HG03064 (cell line): ENCODE results near the gene RFPL4AL1.
"Not testable (repeated sequence)": the region's sequence is repeated elsewhere in the genome, so short reads cannot be mapped to it uniquely, and the experiment has no call there.

ENCODE experiments used
- ATAC-seq: cut with Tn5 transposase; IDR thresholded peaks from one replicate; pipeline ENCODE4 v1.9.1; 2021; ENCODE audit warnings: low read depth; ENCODE audit not compliant: unreplicated experiment

Gene RFPL4AL1

DNA sequence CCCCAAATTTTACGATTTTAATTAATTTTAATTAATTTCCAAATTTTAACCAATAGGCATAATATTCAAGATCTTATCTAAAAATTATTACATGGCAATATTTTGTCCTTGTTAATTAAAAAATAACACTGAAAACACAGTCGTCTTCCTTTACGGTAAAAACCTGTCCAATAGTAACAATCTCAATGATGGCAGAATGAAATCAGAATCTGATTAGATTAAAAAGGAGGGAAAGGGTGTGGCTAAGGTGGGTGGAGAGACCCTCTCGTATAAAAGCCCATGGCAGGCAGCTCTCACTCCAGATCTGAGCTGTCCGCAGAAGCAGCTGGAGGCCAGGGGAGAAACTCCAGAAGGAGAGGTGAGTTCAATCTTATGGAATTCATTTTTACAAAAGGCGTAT lies at the start of gene RFPL4AL1:
Gene RFPL4AL1, plus strand, starts transcription at position 301 of the 400 bp plus-strand sequence. CDS start 2,687 bp downstream, outside the sequence.
- not testable (repeated sequence) for ATAC-seq

DNA sequence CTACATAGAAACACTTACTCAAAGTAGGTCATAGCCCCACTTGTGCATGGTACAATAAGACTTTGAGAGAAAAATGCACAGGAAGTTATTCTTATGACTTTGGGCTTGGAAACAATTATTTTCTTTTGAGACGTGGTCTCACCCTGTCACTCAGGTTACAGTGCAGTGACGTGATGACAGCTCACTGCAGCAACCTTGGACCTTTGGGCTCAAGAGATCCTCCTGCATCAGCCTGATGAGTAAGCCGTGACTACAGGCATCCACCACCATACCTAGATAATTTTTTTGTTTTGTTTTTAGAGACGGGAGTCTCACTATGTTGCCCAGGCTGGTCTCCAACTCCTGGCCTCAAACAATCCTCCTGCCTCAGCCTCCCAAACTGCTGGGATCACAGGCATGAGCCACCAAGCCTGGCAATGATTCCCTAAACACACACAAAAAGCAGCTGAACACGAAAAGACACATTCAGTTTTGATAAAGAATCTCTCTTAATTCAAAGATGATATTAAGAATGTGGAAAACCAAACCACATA lies 48.6 kb upstream of the RFPL4AL1 start:
- no peak for ATAC-seq

DNA sequence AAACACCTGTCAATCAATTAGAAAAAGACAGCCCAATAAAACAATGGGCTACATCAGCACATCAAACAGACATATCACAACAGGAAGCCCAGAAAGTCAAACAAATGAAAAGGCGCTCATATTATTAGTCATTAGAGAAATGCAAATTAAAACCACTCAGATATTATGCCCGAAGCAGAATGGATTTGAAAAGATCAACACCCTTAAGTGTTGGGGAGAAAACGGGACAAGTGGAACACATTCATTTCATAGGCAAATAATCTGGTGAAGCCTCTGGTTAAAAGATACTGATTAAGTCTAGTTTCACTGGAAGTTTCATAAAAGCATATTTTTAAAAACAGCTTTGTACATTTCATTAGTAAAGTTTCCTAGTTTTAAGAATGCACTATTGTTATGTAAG lies 48.1 kb upstream of the RFPL4AL1 start:
- no peak for ATAC-seq

DNA sequence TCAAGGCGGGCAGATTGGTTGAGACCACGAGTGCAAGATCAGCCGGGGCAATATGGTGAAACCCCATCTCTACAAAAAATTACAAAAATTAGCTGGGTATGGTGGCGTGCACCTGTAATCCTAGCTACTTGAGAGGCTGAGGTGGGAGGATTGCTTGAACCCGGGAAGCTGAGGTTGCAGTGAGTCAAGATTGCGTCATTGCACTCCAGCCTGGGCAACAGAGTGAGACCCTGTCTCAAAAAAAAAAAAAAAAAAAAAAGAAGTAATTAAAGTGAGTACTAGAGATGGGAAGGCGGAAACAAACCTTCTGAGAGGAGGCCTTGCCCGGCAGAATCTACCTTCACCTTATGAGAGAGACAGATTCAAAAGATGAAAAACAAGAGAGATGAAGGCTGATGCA lies 45.4 kb upstream of the RFPL4AL1 start:
- ATAC-seq: no peak

DNA sequence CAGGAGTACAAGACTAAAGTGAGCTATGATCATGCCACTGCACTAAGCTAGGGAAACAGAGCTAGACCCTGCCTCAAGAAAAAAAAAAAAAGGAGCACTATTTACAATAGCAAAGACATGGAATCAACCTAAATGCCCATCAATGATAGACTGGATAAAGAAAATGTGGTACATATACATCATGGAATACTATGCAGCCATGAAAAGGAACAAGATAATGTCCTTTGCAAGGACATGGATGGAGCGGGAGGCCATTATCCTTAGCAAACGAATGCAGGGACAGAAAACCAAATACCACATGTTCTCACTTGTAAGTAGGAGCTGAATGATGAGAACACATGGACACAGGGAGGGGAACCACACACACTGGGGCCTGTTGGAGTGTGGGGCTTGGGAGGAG lies 38.5 kb upstream of the RFPL4AL1 start:
- ATAC-seq: not testable (repeated sequence)

DNA sequence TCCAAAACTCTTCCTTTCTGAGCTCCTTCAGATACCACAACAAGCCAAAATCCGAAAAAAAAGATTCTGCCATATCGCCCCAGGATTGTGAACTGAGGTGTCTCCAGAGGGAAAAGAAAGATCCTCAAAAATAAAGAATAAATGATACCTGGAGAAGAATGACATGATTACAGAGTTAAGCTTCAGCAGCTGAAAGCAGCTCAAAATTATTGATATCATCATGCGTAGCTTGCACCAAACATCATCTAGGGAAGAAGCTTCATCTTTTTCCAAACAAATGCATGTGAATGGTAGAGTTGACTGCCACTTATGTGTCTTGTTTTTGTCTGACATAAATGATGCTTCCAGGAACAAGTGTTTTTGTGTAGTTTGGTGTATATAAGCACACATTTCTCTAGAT lies 30.6 kb upstream of the RFPL4AL1 start, which contains the start of gene NLRP9:
Gene NLRP9, minus strand, starts transcription at position 101 of the 400 bp plus-strand sequence. Its CDS starts 28 bp downstream, at position 73.
- ATAC-seq: no peak

DNA sequence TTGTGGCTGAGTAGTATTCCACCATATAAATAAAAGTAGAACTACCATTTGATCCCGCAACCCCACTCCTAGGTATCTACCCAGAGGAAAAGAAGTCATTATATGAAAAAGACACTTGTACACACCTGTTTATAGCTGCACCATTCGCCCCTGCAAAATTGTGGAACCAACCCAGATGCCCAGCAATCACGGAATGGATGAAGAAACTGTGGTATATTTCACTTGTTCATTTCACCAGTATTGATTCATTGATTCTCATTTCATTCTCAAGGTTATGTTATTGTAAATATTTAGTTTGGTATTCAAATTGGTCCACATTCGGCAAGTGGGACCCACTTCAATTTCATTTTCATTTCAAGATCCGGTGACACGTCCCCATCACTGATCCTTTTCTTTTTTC lies 18.2 kb upstream of the RFPL4AL1 start:
- no peak for ATAC-seq

DNA sequence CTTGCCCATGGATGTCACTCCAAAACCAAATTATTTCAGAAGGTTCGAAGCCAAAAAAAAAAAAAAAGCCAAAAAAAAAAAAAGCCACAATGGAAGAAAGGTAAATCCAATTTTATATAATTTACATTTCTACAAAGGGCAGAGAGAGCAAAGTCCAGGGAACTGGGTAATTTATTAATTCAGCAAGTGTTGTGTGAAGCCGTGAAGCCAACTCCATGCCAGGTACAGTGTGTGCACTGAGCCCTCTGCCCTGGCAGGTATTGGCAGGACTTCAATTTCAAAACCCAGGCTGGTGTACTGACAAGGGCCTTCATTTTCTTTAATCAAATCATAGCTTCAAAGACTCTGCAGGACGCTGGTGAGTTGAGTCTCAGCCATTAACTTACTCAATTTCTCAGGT lies 15.5 kb upstream of the RFPL4AL1 start:
- ATAC-seq: no peak

DNA sequence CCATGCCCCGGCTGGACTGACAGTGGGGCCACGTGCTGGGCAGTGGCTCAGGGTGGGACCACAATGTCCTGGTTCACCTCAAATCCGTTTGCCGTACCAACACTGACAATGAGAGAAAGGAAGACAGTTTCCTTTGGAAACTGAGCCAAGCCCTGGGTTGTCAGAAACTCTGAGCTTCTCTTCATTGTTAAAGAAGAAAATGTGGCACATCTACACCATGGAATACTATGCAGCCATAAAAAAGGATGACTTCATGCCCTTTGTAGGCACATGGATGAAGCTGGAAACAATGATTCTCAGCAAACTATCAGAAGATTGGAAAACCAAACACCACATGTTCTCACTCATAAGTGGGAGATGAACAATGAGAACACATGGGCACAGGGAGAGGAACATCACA lies 12.1 kb upstream of the RFPL4AL1 start:
- not testable (repeated sequence) for ATAC-seq

DNA sequence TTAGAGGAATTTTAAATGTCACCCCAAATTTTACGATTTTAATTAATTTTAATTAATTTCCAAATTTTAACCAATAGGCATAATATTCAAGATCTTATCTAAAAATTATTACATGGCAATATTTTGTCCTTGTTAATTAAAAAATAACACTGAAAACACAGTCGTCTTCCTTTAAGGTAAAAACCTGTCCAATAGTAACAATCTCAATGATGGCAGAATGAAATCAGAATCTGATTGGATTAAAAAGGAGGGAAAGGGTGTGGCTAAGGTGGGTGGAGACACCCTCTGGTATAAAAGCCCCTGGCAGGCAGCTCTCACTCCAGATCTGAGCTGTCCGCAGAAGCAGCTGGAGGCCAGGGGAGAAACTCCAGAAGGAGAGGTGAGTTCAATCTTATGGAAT lies 10.1 kb upstream of the RFPL4AL1 start, which contains the start of gene RFPL4A:
Gene RFPL4A, plus strand, starts transcription at position 301 of the 400 bp plus-strand sequence. CDS start 2,704 bp downstream, outside the sequence.
- ATAC-seq: not testable (repeated sequence)

DNA sequence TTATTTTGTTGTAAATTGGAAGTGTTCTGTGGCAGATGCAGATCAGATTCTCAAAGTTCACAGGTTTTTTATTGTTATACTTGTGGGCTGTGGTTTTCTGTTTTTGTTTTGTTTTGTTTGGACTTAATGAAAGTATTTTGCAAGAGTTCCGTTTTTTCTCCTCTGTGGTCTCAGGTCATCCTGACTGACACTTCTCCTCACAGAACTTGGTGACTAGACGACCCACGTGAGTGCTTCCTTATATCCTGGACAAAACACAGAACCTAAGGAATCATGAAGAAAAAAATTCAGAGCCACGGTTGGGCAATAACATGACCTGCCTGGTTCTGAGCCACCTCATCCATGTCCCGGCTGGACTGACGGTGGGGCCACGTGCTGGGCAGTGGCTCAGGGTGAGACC lies 2.5 kb upstream of the RFPL4AL1 start:
- ATAC-seq: no peak

DNA sequence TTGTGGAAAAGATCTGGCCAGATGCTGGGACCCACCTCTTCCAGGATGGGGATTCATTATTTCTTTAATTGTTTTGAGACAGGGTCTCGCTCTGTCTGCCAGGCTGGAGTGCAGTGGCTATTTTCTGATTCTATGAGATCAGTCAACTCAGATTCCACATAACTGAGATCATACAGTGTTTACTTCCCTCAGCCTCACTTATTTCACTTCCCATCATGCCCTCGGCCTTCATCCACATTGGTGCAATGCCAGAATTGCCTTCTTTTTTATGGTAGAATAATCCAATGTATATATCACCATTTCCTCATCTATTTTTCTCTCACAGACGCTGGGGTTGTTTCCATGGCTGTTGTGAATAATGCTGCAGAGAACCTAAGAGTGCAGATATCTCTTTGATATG lies 714 bp downstream of the RFPL4AL1 start:
- not testable (repeated sequence) for ATAC-seq

DNA sequence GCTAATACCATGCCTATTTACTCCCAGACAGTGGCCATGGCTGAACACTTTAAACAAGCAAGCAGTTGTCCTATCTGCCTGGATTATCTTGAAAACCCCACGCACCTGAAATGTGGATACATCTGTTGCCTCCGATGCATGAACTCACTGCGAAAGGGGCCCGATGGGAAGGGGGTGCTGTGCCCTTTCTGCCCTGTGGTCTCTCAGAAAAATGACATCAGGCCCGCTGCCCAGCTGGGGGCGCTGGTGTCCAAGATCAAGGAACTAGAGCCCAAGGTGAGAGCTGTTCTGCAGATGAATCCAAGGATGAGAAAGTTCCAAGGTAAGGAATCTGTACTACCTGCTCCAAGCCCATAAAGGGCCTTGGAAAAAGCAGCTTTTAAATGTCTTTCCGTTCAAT lies 8.6 kb downstream of the RFPL4AL1 start:
- no peak for ATAC-seq

DNA sequence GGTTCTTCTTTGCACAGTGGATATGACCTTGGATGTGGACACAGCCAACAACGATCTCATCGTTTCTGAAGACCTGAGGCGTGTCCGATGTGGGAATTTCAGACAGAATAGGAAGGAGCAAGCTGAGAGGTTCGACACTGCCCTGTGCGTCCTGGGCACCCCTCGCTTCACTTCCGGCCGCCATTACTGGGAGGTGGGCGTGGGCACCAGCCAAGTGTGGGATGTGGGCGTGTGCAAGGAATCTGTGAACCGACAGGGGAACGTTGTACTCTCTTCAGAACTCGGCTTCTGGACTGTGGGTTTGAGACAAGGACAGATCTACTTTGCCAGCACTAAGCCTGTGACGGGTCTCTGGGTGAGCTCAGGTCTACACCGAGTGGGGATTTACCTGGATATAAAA lies 9.4 kb downstream of the RFPL4AL1 start:
- no peak for ATAC-seq

DNA sequence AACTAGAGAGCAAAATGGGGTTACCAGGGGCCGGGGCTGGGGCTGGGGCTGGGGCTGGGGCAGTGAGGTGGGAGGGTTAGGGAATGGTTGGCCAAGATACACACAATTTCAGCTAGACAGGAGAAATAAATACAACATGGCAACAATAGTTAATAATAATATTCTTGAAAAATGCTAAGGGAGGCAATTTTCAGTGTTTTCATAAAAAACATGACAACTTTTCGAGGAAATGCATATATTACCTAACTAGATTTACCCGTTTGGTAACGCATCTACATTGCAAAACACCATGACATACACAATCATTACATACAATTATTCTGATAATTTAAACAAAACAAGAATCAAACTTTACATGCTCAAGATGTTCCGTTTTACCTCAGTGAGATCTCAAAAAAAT lies 12.2 kb downstream of the RFPL4AL1 start:
- ATAC-seq: no peak

DNA sequence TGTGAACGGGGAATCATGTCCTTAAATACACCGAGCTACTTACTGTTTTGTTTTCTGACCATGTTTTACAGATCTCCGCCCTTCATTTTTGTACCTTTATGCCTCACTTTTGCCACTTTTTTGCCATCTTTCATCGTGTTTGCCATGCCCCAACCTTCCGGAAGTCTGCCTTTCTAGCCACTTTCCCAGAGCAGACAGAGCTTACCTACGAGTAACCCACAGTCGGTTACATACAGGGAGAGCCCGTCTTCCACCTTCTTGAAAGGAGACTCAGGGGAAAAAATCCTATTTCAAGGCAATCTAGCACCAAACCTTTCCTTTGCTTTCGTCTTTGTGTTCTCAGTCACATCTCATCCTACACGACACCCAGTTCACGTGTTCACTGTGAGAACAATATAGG lies 26.1 kb downstream of the RFPL4AL1 start:
- ATAC-seq: no peak

DNA sequence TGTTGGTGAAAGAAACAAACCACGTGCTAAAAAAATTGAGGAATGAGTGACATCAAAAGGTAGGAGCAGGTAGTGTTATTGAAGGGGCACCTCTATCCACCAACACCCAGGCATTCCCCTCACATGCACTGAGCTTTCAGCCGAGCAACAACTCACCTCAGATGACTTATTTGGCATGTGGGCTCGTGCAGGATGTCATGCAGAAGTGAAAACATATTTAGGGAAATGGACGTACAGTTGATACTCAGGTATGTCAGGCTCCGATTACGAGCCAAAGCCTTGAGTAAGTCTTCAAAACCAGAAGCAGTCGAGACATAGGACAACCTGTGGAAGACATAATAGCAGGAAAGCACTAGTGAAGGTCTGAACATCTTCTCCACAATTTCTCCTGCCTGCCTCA lies 32.5 kb downstream of the RFPL4AL1 start:
- ATAC-seq: no peak

DNA sequence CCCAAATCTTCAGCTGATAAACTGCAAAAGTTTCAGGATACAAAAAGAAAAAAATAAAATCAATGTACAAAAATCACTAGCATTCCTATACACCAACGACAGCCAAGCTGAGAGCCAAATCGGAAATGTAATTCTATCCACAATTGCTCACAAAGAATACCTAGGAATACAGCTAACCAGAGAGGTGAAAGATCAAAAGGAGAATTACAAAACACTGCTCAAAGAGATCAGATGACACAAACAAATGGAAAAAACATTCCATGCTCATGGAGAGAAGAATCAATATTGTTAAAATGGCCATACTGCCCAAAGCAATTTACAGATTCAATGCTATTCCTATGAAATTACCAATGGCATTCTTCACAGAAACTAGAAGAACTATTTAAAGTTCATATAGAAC lies 33.4 kb downstream of the RFPL4AL1 start:
- ATAC-seq: no peak

DNA sequence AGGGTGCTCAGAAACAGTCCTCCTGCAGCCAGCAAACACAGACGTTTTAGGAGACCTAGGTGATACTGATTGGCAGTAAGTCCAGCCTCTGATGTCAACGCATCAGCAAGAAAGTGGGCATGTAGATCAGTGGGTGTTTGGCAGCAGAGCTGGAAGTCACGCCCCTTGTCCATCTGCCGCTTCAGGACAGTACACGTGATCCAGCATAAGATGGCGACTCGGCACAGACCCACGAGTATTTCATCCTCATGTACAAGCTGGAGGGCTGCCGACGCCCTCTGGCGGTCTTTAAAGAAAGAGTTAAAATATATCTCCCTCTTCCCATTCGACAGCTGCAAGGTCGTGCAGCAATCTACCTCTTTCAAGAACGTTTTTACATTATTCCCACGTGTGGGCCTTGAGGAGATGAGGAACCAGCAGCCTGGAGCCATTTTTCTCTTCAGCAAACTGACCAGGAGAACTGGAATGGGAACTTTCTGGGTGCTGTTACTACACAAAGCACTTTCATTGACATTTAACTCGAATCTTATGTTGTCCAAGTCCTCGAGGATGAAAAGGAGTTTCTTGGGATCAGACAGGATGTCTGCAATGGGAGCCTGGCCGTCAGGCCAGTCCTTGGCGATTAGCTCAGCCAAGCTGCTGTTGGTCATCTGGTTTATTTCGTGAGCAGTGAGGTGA lies 40.6 kb downstream of the RFPL4AL1 start:
- no peak for ATAC-seq

DNA sequence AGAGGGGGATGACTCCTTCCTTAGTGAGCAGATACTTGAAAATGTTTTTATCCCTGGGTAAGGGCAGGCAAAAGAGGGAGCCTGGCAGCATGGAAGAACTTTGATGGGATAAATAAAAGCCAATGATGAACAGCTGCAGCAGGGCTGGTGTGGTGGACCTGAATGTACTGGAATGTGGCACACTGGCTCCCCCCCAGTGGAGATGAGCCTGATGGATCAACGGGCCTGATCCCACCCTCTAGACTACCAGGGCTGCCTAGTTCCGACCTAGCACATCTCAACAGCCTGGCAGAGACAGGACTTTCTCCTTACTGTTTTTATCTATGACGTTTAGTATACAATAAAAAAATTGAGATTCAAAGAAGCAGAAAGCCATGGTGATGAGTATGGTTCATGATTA lies 42.4 kb downstream of the RFPL4AL1 start:
- ATAC-seq: no peak

DNA sequence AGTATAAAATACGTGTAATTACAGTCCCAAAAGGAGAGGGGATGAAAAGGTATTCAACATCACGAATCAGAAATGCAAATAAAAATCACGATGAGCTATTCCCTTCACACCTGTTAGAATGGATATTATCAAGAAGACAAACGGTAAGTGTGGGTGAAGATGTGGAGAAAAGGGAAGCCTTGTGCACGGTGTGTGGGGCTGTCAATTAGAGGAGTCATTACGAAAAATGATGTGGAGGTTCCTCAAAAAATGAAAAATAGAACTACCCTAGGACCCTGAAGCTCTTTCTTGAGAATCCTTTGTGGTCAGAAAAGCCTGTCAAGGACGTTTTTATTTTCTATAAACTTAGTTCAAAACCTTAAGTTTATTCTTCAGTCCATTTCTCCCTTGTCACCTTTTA lies 43.5 kb downstream of the RFPL4AL1 start:
- ATAC-seq: no peak

DNA sequence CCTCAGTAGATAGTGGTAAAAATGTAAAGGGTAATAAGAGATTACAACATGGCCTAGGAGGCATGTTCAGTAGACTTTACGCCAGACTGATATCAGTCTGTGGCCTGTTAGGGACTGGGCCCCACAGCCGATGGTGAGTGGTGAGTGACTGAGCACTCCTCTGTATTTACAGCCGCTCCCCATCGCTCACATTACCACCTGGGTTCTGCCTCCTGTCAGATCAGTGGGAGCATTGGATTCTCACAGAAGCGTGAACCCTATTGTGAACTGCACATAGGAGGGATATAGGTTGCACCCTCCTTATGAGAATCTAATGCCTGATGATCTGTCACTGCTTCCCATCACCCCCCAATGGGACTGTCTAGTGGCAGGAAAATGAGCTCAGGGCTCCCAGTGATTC lies 45.0 kb downstream of the RFPL4AL1 start:
- no peak for ATAC-seq
